Daoy (cell line): ENCODE measurements around the gene ISG20L2. TPM values are rescaled to one million over a fixed set of nuclear protein-coding genes. Genes with fewer than 3 reads are reported as not detected.

Experiments
- total RNA-seq: library from RNA; depleted of rRNA; stranded (reverse); fragments of >200 nt; shearing (Covaris generic); gene quantifications from 2 replicates; pipeline ENCODE4 v1.2.3, GENCODE V29; 2014; rRNA removed

ISG20L2 gene
- total RNA-seq, 1 experiment from 2014 or later, result 31.7 TPM

Other genes with a start within 250 kb of the ISG20L2 start
- 2.5 and 6.1 TPM in 2 replicates for gene MEF2D, start 228.0 kb downstream of the ISG20L2 start, total RNA-seq
- 43.6 and 45.7 TPM in 2 replicates for gene IQGAP3, start 156.2 kb downstream of the ISG20L2 start, total RNA-seq
- gene TTC24, start 149.0 kb downstream of the ISG20L2 start, total RNA-seq, result not detected in 2 replicates
- 81.9 and 87.9 TPM in 2 replicates for gene NAXE, start 137.0 kb downstream of the ISG20L2 start, total RNA-seq
- 32.6 and 42.1 TPM in 2 replicates for gene GPATCH4, start 127.3 kb downstream of the ISG20L2 start, total RNA-seq
- gene HAPLN2, start 109.4 kb downstream of the ISG20L2 start, total RNA-seq, result 0.23 TPM in 1 of 2 replicates, not detected in the other
- gene BCAN, start 86.6 kb downstream of the ISG20L2 start, total RNA-seq, result not detected in 2 replicates
- gene NES, start 51.4 kb downstream of the ISG20L2 start, total RNA-seq, result 0.51 and 0.89 TPM in 2 replicates
- 21.4 and 36.0 TPM in 2 replicates for gene CRABP2, start 23.2 kb downstream of the ISG20L2 start, total RNA-seq
- 7.9 and 11.9 TPM in 2 replicates for gene METTL25B, start 297 bp downstream of the ISG20L2 start, total RNA-seq
- 144 and 148 TPM in 2 replicates for gene MRPL24, start 12.3 kb upstream of the ISG20L2 start, total RNA-seq
- 484 and 537 TPM in 2 replicates for gene HDGF, start 22.9 kb upstream of the ISG20L2 start, total RNA-seq
- gene PRCC, start 38.8 kb upstream of the ISG20L2 start, total RNA-seq, result 43.7 and 44.6 TPM in 2 replicates
- 0.51 and 0.57 TPM in 2 replicates for gene SH2D2A, start 88.1 kb upstream of the ISG20L2 start, total RNA-seq
- not detected in 2 replicates for gene INSRR, start 130.4 kb upstream of the ISG20L2 start, total RNA-seq
- 0.40 TPM in 1 of 2 replicates, not detected in the other for gene NTRK1, start 132.1 kb upstream of the ISG20L2 start, total RNA-seq
- 0.06 TPM in 1 of 2 replicates, not detected in the other for gene PEAR1, start 165.0 kb upstream of the ISG20L2 start, total RNA-seq
- not detected in 2 replicates for gene LRRC71, start 191.9 kb upstream of the ISG20L2 start, total RNA-seq